HepG2 (cell line): Measurements from ENCODE around the gene EIF5A2. TPM values are rescaled to one million over a fixed set of nuclear protein-coding genes. Genes with fewer than 3 reads are reported as not detected.

Experiments
- CCDC6 ChIP-seq: sonication (generic); formaldehyde crosslinking; IDR thresholded peaks from 2 replicates; pipeline ENCODE4 v1.8.1; 2022; ENCODE audit warnings: mild to moderate bottlenecking, missing genetic modification reagents, moderate library complexity
- CENPT ChIP-seq: sonication (generic); formaldehyde crosslinking; IDR thresholded peaks from 2 replicates; pipeline ENCODE4 v1.8.0; 2022; ENCODE audit warnings: low read depth, mild to moderate bottlenecking, moderate library complexity, missing genetic modification reagents
- DBP ChIP-seq: sonication (generic); formaldehyde crosslinking; IDR thresholded peaks from 2 replicates; pipeline ENCODE4 v1.4.0; 2020; ENCODE audit warnings: missing genetic modification reagents; ENCODE audit errors: not compliant biosample characterization
- ELK4 ChIP-seq: sonication (generic); formaldehyde crosslinking; IDR thresholded peaks from 2 replicates; pipeline ENCODE4 v1.9.0; 2021; ENCODE audit warnings: missing genetic modification reagents, borderline replicate concordance
- ETS1 ChIP-seq: sonication (generic); formaldehyde crosslinking; IDR thresholded peaks from 2 replicates; pipeline ENCODE4 v1.4.0; 2020; ENCODE audit warnings: missing genetic modification reagents
- FIP1L1 ChIP-seq: fragments of 200-400 bp; formaldehyde crosslinking; IDR thresholded peaks from 2 replicates; pipeline ENCODE4 v1.6.1; 2018; ENCODE audit warnings: low read depth, mild to moderate bottlenecking, low read length, moderate library complexity, borderline replicate concordance; ENCODE audit not compliant: insufficient read depth
- KLF13 ChIP-seq: sonication (generic); formaldehyde crosslinking; IDR thresholded peaks from 2 replicates; pipeline ENCODE4 v1.4.0; 2020; ENCODE audit warnings: mild to moderate bottlenecking, missing genetic modification reagents
- MEF2D ChIP-seq: sonication (generic); formaldehyde crosslinking; IDR thresholded peaks from 2 replicates; pipeline ENCODE4 v1.5.1; 2020; ENCODE audit warnings: mild to moderate bottlenecking, missing genetic modification reagents
- NCOA2 ChIP-seq: sonication (generic); formaldehyde crosslinking; IDR thresholded peaks from 2 replicates; pipeline ENCODE4 v1.8.0; 2022; ENCODE audit warnings: inconsistent platforms
- POLR2AphosphoS5 ChIP-seq: IDR thresholded peaks from 2 replicates; pipeline ENCODE4 v1.6.1; 2012; ENCODE audit warnings: low read depth, low read length
- PPARG ChIP-seq: conservative IDR thresholded peaks from 2 replicates; pipeline ENCODE4 v1.6.1; 2016; ENCODE audit warnings: missing biosample characterization, missing genetic modification reagents
- SMARCE1 ChIP-seq: fragments of 450-650 bp; IDR thresholded peaks from 2 replicates; pipeline ENCODE4 v1.6.1; 2017; ENCODE audit warnings: borderline replicate concordance
- STAT6 ChIP-seq: sonication (generic); formaldehyde crosslinking; IDR thresholded peaks from 2 replicates; pipeline ENCODE4 v1.4.0; 2020; ENCODE audit warnings: missing genetic modification reagents, mild to moderate bottlenecking, borderline replicate concordance
- TAF1 ChIP-seq: sonication (generic); formaldehyde crosslinking; IDR thresholded peaks from 2 replicates; pipeline ENCODE4 v1.4.0; 2020; ENCODE audit warnings: missing genetic modification reagents
- TCF7 ChIP-seq: sonication (generic); IDR thresholded peaks from 2 replicates; pipeline ENCODE4 v1.6.1; 2016; ENCODE audit warnings: antibody characterized with exemption, low read depth
- TMF1 ChIP-seq: sonication (generic); formaldehyde crosslinking; IDR thresholded peaks from 2 replicates; pipeline ENCODE4 v1.8.1; 2022; ENCODE audit warnings: low read depth, missing genetic modification reagents
- WIZ ChIP-seq: sonication (generic); formaldehyde crosslinking; IDR thresholded peaks from 2 replicates; pipeline ENCODE4 v1.5.1; 2020; ENCODE audit warnings: mild to moderate bottlenecking, missing genetic modification reagents
- ZGPAT ChIP-seq: IDR thresholded peaks from 2 replicates; pipeline ENCODE4 v1.6.1; 2016; ENCODE audit warnings: mild to moderate bottlenecking
- ZNF121 ChIP-seq: sonication (generic); formaldehyde crosslinking; IDR thresholded peaks from 2 replicates; pipeline ENCODE4 v1.5.0; 2020; ENCODE audit warnings: mild to moderate bottlenecking, missing genetic modification reagents
- ZNF136 ChIP-seq: sonication (generic); formaldehyde crosslinking; IDR thresholded peaks from 2 replicates; pipeline ENCODE4 v1.8.1; 2022; ENCODE audit warnings: low read depth, mild to moderate bottlenecking, moderate library complexity, missing genetic modification reagents
- ZNF20 ChIP-seq: sonication (generic); formaldehyde crosslinking; IDR thresholded peaks from 2 replicates; pipeline ENCODE4 v1.4.0; 2020; ENCODE audit warnings: mild to moderate bottlenecking, moderate library complexity, missing genetic modification reagents
- ZNF33B ChIP-seq: sonication (generic); formaldehyde crosslinking; IDR thresholded peaks from 2 replicates; pipeline ENCODE4 v1.5.1; 2020; ENCODE audit warnings: mild to moderate bottlenecking, missing genetic modification reagents
- ZNF354B ChIP-seq: sonication (generic); formaldehyde crosslinking; IDR thresholded peaks from 2 replicates; pipeline ENCODE4 v1.8.0; 2022; ENCODE audit warnings: mild to moderate bottlenecking, missing genetic modification reagents
- ZNF615 ChIP-seq: sonication (generic); formaldehyde crosslinking; IDR thresholded peaks from 2 replicates; pipeline ENCODE4 v1.5.0; 2020; ENCODE audit warnings: mild to moderate bottlenecking, missing genetic modification reagents, borderline replicate concordance
- ZNF766 ChIP-seq: sonication (generic); formaldehyde crosslinking; IDR thresholded peaks from 2 replicates; pipeline ENCODE4 v1.5.0; 2020; ENCODE audit warnings: missing genetic modification reagents, borderline replicate concordance
- ZSCAN25 ChIP-seq: sonication (generic); formaldehyde crosslinking; IDR thresholded peaks from 2 replicates; pipeline ENCODE4 v1.8.0; 2022; ENCODE audit warnings: mild to moderate bottlenecking, missing genetic modification reagents
- polyA plus RNA-seq, 8 experiments: library from polyadenylated mRNA; depleted of rRNA in 3 of 8; stranded (reverse) in 7 of 8; unstranded in 1 of 8; fragments of >200 nt; fragmentation: Illumina TruSeq in 4 of 8; extraction: Trizol in 4 of 8; gene quantifications; 2 replicates each; pipeline versions ENCODE4 v1.2.1 to v1.2.3, GENCODE V29; 2011 to 2016; ENCODE audit warnings: low read depth in 4 of 8, missing spikeins in 1 of 8, mixed read lengths in 1 of 8; ENCODE audit not compliant: insufficient read depth in 1 of 8
- total RNA-seq, 5 experiments: library from RNA; depleted of rRNA; stranded (reverse); fragments of >200 nt; fragmentation: Illumina TruSeq; extraction: Trizol; gene quantifications; 2 replicates each; pipeline ENCODE4 v1.2.3, GENCODE V29; 2016; ENCODE audit warnings: low read depth in 1 of 5

Gene EIF5A2
- total and polyA plus RNA-seq, 2 of the 13 experiments (the other 11 are each of a cell fraction or from before 2014, with no cell fraction given) = 3.5 to 9.4 TPM

- TF ChIP-seq ZNF136 (CRISPR knock-in tag) = no peak
- no peak for TF ChIP-seq ZNF354B (CRISPR knock-in tag)
- TF ChIP-seq WIZ (CRISPR knock-in tag) = no peak
- no peak for TF ChIP-seq CCDC6 (CRISPR knock-in tag)
- no peak for TF ChIP-seq DBP (CRISPR knock-in tag)
- no peak for TF ChIP-seq TCF7
- TF ChIP-seq FIP1L1 = no peak
- TF ChIP-seq ZGPAT (CRISPR knock-in tag) = no peak
- peak; percentile 20; the same call in 1 of the 2 replicates for TF ChIP-seq PPARG (CRISPR knock-in tag)
- TF ChIP-seq ZNF766 (CRISPR knock-in tag) = no peak
- peak; percentile 9; the same call in 1 of the 2 replicates for TF ChIP-seq ZSCAN25 (CRISPR knock-in tag)
- TF ChIP-seq TAF1 (CRISPR knock-in tag) = no peak
- TF ChIP-seq SMARCE1 = no peak
- TF ChIP-seq ZNF20 (CRISPR knock-in tag) = peak; percentile 43; the same call in 1 of the 2 replicates
- no peak for TF ChIP-seq ZNF615
- TF ChIP-seq ETS1 (CRISPR knock-in tag) = no peak
- TF ChIP-seq ELK4 (CRISPR knock-in tag) = no peak
- no peak for TF ChIP-seq NCOA2
- TF ChIP-seq STAT6 = no peak
- TF ChIP-seq TMF1 = no peak
- TF ChIP-seq MEF2D (CRISPR knock-in tag) = no peak
- TF ChIP-seq KLF13 = no peak
- TF ChIP-seq POLR2AphosphoS5 = no peak
- TF ChIP-seq CENPT (CRISPR knock-in tag) = no peak
- no peak for TF ChIP-seq ZNF121 (CRISPR knock-in tag)
- TF ChIP-seq ZNF33B (CRISPR knock-in tag) = no peak
Observed at GRCh38 chr3:170869239-170869590, 39.2 kb downstream of the EIF5A2 start (continued).
